CD4-positive, alpha-beta T cell (primary cell): Measurements from ENCODE around the gene MYO5A. TPM values are rescaled to one million over a fixed set of nuclear protein-coding genes. Genes with fewer than 3 reads are reported as not detected.

Experiments used
- ATAC-seq: fragments of 200-7000 bp; cut with Tn5 transposase; one replicate; pipeline ENCODE4 v1.10.0; 2022; ENCODE audit warnings: mild to moderate bottlenecking; ENCODE audit not compliant: poor library complexity
- CTCF ChIA-PET: fragments of 350-600 bp; sonication (Branson Sonifier 250); formaldehyde crosslinking; loops from one replicate; lab custom pipeline; 2021; ENCODE audit warnings: antibody characterized with exemption, inconsistent platforms; lab: Charles Lee
- POLR2A ChIA-PET: fragments of 350-600 bp; sonication (Branson Sonifier 250); formaldehyde crosslinking; loops from one replicate; lab custom pipeline; 2021; ENCODE audit warnings: antibody characterized with exemption, inconsistent platforms; lab: Charles Lee
- DNase-seq, 14 experiments: peaks; one replicate each; pipeline ENCODE4 v3.0.0-alpha.2; 2013 to 2020; ENCODE audit warnings: mixed read lengths in 2 of 14
- H3K27ac ChIP-seq, 2 donors: one replicate each; pipeline versions ENCODE4 v1.5.1 to v1.7.0; 2013; ENCODE audit warnings: low read length in 2 of 2, low read depth in 1 of 2, mild to moderate bottlenecking in 1 of 2
- H3K27me3 ChIP-seq, 2 experiments: 1 replicate in 1 of 2; 2 replicates in 1 of 2; pipeline versions ENCODE4 v1.6.1 to v1.7.0; 2013; ENCODE audit warnings: low read length in 2 of 2, control low read depth in 1 of 2, mild to moderate bottlenecking in 1 of 2, moderate library complexity in 1 of 2; ENCODE audit not compliant: insufficient read depth in 2 of 2, control insufficient read depth in 1 of 2
- H3K36me3 ChIP-seq: one replicate; pipeline ENCODE4 v1.6.1; 2013; ENCODE audit warnings: low read length, control low read depth; ENCODE audit not compliant: insufficient read depth
- H3K4me1 ChIP-seq: one replicate; pipeline ENCODE4 v1.6.1; 2013; ENCODE audit warnings: low read length, control low read depth; ENCODE audit not compliant: insufficient read depth
- H3K4me3 ChIP-seq: one replicate; pipeline ENCODE4 v1.5.1; 2013; ENCODE audit warnings: mild to moderate bottlenecking, low read length, moderate library complexity
- H3K9me3 ChIP-seq, 2 experiments: 1 replicate in 1 of 2; 2 replicates in 1 of 2; pipeline versions ENCODE4 v1.6.1 to v1.7.0; 2013; ENCODE audit warnings: low read length in 2 of 2, mild to moderate bottlenecking in 2 of 2, control low read depth in 1 of 2, moderate library complexity in 1 of 2; ENCODE audit not compliant: control insufficient read depth in 1 of 2, insufficient read depth in 1 of 2
- H3K27ac Mint-ChIP-seq: one replicate; pipeline ENCODE4 v1.8.0; 2020; ENCODE audit warnings: mixed read lengths
- H3K27me3 Mint-ChIP-seq: one replicate; pipeline ENCODE4 v1.8.0; 2021; ENCODE audit warnings: mixed read lengths
- H3K36me3 Mint-ChIP-seq: one replicate; pipeline ENCODE4 v1.8.0; 2021; ENCODE audit warnings: low read depth, mixed read lengths
- H3K4me1 Mint-ChIP-seq: one replicate; pipeline ENCODE4 v1.8.0; 2021; ENCODE audit warnings: low read depth, mixed read lengths
- H3K4me3 Mint-ChIP-seq: one replicate; pipeline ENCODE4 v1.8.0; 2020; ENCODE audit warnings: mild to moderate bottlenecking, mixed read lengths
- H3K9me3 Mint-ChIP-seq: one replicate; pipeline ENCODE4 v1.8.0; 2020; ENCODE audit warnings: mixed read lengths
- CTCF ChIP-seq: fragments of 200-600 bp; IDR thresholded peaks from one replicate; pipeline ENCODE4 v1.8.0; 2022; ENCODE audit warnings: antibody characterized with exemption, mild to moderate bottlenecking
- intact Hi-C, 2 experiments: fragments of 100-400 bp; cut with DNase I in 1 of 2; cut with micrococcal nuclease in 1 of 2; formaldehyde crosslinking; loops; one replicate each; pipeline versions ENCODE4 v1.15.1 to v1.9.0; 2023 to 2025; cut with DNase I, micrococcal nuclease
- total RNA-seq, 174 experiments: library from RNA in 2 of 174; stranded (reverse) in 2 of 174; gene quantifications; one replicate each; pipeline ENCODE4 v1.2.3 and lab custom pipeline; 2021 to 2026

Gene MYO5A
- total RNA-seq, 2 experiments from 2014 or later, result 25.5 TPM

- intact Hi-C loops, result no loop called here
- H3K9me3 Mint-ChIP-seq, result no peaks in the 10 kb centered on the region
- H3K36me3 Mint-ChIP-seq, result peaks cover 79% of the 10 kb centered on the region
- ChIA-PET CTCF (no interaction called here), POLR2A (no interaction called here)
- Histone ChIP-seq H3K27ac (no peak overlapping the region), H3K36me3 (peaks cover 54% of the 10 kb centered on the region), H3K4me1 (no peaks in the 10 kb centered on the region), H3K4me3 (no peak overlapping the region), H3K9me3 (no peaks in the 10 kb centered on the region), H3K27me3 (no peaks in the 10 kb centered on the region)
- ATAC-seq (no peak), DNase-seq (no peak)
- H3K27me3 Mint-ChIP-seq, result no peaks in the 10 kb centered on the region
- no peak overlapping the region for H3K27ac Mint-ChIP-seq
- no peak for TF ChIP-seq CTCF
- no peak overlapping the region for H3K4me3 Mint-ChIP-seq
- no peaks in the 10 kb centered on the region for H3K4me1 Mint-ChIP-seq
Observed at GRCh38 chr15:52382647-52383046, 146.0 kb downstream of the MYO5A start.

GRCh38 chr15:52379395-52380106 is 149.1 kb downstream of the MYO5A start:
- H3K36me3 Mint-ChIP-seq, result peaks cover 89% of the 10 kb centered on the region
- Histone ChIP-seq H3K27me3 (no peaks in the 10 kb centered on the region), H3K36me3 (peaks cover 66% of the 10 kb centered on the region), H3K9me3 (no peaks in the 10 kb centered on the region), H3K4me1 (no peaks in the 10 kb centered on the region), H3K27ac (no peak overlapping the region), H3K4me3 (no peak overlapping the region)
- ChIA-PET CTCF (interaction anchor here (0.7 to 0.8 kb wide), 2 partner anchors 23 to 149 kb away, joined by 3 read pairs; no protein-coding TSS in a partner anchor), POLR2A (interaction anchor here (1.4 to 1.6 kb wide), 2 partner anchors 84 to 150 kb away, joined by 3 to 4 read pairs; no protein-coding TSS in a partner anchor)
- intact Hi-C loops, result no loop called here
- H3K4me3 Mint-ChIP-seq, result no peak overlapping the region
- peak overlapping the region; percentile 27 for H3K27ac Mint-ChIP-seq
- no peaks in the 10 kb centered on the region for H3K27me3 Mint-ChIP-seq
- no peak for TF ChIP-seq CTCF
- H3K4me1 Mint-ChIP-seq, result no peaks in the 10 kb centered on the region
- DNase-seq (peak in 1 of 14 experiments; percentile 3), ATAC-seq (no peak)
- no peaks in the 10 kb centered on the region for H3K9me3 Mint-ChIP-seq

- peaks cover 88% of the 10 kb centered on the region for H3K36me3 Mint-ChIP-seq
- H3K36me3 ChIP-seq, result peaks cover 67% of the 10 kb centered on the region
Observed at GRCh38 chr15:52378746-52379394, 149.8 kb downstream of the MYO5A start.

More at GRCh38 chr15:52378746-52379394, 149.8 kb downstream of the MYO5A start:
- Histone ChIP-seq H3K9me3 (no peaks in the 10 kb centered on the region), H3K4me1 (no peaks in the 10 kb centered on the region), H3K4me3 (no peak overlapping the region), H3K27me3 (no peaks in the 10 kb centered on the region), H3K27ac (no peak overlapping the region)
- H3K27ac Mint-ChIP-seq, result no peak overlapping the region
- no peak for DNase-seq
- ChIA-PET CTCF (interaction anchor here (0.6 to 1.0 kb wide), 3 partner anchors 11 to 149 kb away, joined by 3 to 4 read pairs (median 3); no protein-coding TSS in a partner anchor), POLR2A (interaction anchor here (1.4 to 1.6 kb wide), 2 partner anchors 85 to 150 kb away, joined by 3 to 4 read pairs; no protein-coding TSS in a partner anchor)
- ATAC-seq, result no peak
- H3K27me3 Mint-ChIP-seq, result no peaks in the 10 kb centered on the region
- H3K4me3 Mint-ChIP-seq, result no peak overlapping the region
- H3K4me1 Mint-ChIP-seq, result no peaks in the 10 kb centered on the region
- TF ChIP-seq CTCF, result no peak
- intact Hi-C loops, result no loop called here
- no peaks in the 10 kb centered on the region for H3K9me3 Mint-ChIP-seq
